ENCODE results near the gene BSCL2.
"Not testable (repeated sequence)": the region's sequence is repeated elsewhere in the genome, so short reads cannot be mapped to it uniquely, and the experiment has no call there.

The BSCL2 gene

DNA sequence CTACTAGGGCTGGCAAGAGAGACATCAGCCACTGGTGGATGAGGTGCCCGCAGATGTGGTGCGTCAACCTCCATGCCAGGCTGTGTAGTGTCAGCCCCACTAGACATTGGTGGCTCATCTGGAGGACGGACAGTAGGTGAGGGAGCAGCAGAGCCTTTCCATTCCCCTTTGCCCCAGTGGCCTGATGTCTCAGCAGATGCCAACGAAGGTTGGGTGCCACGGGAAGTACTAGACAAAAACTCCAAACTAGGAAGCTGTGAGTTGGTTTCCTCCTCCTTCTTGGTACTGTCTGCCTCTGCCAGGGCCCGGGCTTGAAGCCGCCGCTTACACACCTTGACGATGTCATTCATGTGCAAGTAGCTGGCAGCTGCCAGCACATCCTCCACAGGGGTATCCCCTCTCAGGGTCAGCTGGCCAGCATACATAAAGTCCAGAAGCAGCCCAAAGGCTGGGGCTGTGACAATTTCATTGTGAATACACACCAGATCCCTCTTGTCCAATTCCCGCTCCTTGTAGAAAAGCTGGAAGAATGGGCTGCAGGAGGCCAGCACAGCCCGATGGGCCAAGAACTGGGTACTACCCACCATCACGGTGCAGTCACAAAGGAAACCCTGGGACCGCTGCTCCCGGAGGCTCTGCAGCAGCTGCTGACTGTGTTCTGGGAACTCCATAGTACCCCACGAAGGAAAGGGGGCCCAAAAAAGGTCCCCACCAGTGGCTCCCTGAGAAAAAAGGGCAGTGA is 45.9 kb upstream of the BSCL2 start:
- Histone ChIP-seq H3K27ac (ENCODE audit: low read length) (no peak overlapping the region), H3K27me3 (ENCODE audit: low read depth, low read length) (no peaks in the 10 kb centered on the region), H3K4me2 (ENCODE audit: low read length) (peak overlapping the region; percentile 81), H3K36me3 (replicated peaks; ENCODE audit: low read depth, low read length) (peaks cover 9% of the 10 kb centered on the region), H3K4me3 (ENCODE audit: low read length) (peak overlapping the region; percentile 78), H3K79me2 (ENCODE audit: low read length) (no peaks in the 10 kb centered on the region), H3K4me1 (ENCODE audit: low read length) (peaks cover 8% of the 10 kb centered on the region), H4K20me1 (ENCODE audit: insufficient read depth, low read length) (no peaks in the 10 kb centered on the region), H3K9ac (ENCODE audit: low read length) (peak overlapping the region; percentile 27; the same call in 1 of the 2 replicates), H2AFZ (ENCODE audit: low read depth, low read length) (no peak overlapping the region), H3K9me3 (ENCODE audit: insufficient read depth, low read length) (no peaks in the 10 kb centered on the region)
- TF ChIP-seq EZH2phosphoT487 (IDR thresholded peaks at IDR 0.05; ENCODE audit: low read depth): no peak
- TF ChIP-seq CTCF (IDR thresholded peaks at IDR 0.05; ENCODE audit: low read depth, low read length): no peak

DNA sequence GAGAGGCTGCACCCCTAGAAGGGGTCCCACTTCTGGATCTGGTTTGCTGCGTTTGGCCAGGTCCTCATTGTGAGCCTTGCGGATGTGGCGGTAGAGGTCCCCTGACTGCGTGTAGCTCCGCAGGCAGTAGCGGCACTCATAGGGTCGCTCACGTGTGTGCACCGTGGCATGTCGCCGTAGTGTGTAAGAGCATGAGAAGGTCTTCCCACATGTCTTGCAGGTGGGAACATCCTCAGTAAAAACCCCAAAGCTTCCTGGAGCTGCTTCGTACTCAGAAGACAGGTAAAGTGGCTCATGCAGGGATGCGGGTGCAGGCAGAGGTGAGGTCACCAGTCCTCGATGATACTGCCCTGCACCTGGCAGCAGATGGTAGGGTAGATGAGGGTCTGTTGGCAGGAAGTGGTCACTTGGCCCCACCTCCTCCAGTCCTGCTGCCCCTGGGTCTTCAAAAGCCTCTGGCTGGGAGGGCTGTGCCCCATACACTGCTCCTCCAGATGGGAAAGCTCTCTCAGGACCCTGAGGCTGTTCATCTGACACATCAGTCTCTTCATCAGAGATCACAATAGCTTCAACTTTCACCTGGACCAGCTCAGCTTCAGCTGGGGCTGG is 45.1 kb upstream of the BSCL2 start:
- no peaks in the 10 kb centered on the region for H3K79me2 ChIP-seq (ENCODE audit: low read length)
- no peak overlapping the region for H3K4me3 ChIP-seq (ENCODE audit: low read length)
- no peak overlapping the region for H2AFZ ChIP-seq (ENCODE audit: low read depth, low read length)
- no peaks in the 10 kb centered on the region for H3K27me3 ChIP-seq (ENCODE audit: low read depth, low read length)
- H3K9ac ChIP-seq (ENCODE audit: low read length): no peak overlapping the region
- peaks cover 8% of the 10 kb centered on the region for H3K4me1 ChIP-seq (ENCODE audit: low read length)
- TF ChIP-seq EZH2phosphoT487 (IDR thresholded peaks at IDR 0.05; ENCODE audit: low read depth) (no peak), CTCF (IDR thresholded peaks at IDR 0.05; ENCODE audit: low read depth, low read length) (no peak)
- H3K36me3 ChIP-seq (replicated peaks; ENCODE audit: low read depth, low read length): peaks cover 9% of the 10 kb centered on the region
- no peaks in the 10 kb centered on the region for H3K9me3 ChIP-seq (ENCODE audit: insufficient read depth, low read length)
- H3K4me2 ChIP-seq (ENCODE audit: low read length): no peak overlapping the region
- no peaks in the 10 kb centered on the region for H4K20me1 ChIP-seq (ENCODE audit: insufficient read depth, low read length)
- H3K27ac ChIP-seq (ENCODE audit: low read length): no peak overlapping the region

GRCh38 chr11:62749931-62750330 is 42.7 kb upstream of the BSCL2 start:
- not testable (repeated sequence) for H3K4me3 ChIP-seq (ENCODE audit: low read length); H3K4me2 ChIP-seq (ENCODE audit: low read length); H3K27me3 ChIP-seq (ENCODE audit: low read depth, low read length); H2AFZ ChIP-seq (ENCODE audit: low read depth, low read length); H3K36me3 ChIP-seq (replicated peaks; ENCODE audit: low read depth, low read length); H3K9me3 ChIP-seq (ENCODE audit: insufficient read depth, low read length); H3K79me2 ChIP-seq (ENCODE audit: low read length); H3K4me1 ChIP-seq (ENCODE audit: low read length); H4K20me1 ChIP-seq (ENCODE audit: insufficient read depth, low read length); H3K27ac ChIP-seq (ENCODE audit: low read length); H3K9ac ChIP-seq (ENCODE audit: low read length)

DNA sequence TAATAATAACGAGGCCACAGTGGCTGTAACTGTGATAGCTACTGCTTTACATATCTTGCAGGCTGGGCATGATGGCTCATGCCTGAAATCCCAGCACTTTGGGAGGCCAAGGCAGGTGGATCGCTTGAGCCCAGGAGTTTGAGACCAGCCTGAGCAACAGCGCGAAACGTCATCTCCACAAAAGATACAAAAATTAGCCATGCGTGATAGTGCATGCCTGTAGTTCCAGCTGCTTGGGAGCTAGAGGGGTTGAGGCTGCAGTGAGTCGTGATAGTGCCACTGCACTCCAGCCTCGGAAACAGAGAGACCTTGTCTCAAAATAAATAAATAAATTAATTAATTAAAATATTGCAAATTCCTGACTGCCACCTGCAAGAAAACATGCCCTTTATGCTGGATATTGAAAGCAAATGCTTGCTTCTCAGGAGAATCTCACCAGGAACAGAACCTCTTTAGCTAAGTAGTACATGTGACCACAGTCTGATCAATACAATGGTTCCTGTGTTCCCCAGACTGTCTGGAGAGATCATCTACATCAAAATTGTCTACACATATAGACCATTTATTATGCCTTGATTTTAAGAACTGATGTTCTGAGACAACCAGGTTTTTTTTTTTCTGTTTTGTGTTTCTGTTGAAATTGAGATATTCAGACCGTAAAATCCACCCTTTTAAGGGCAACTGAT is 40.4 kb upstream of the BSCL2 start:
- H3K36me3 ChIP-seq (replicated peaks; ENCODE audit: low read depth, low read length): peaks cover 9% of the 10 kb centered on the region
- H3K27ac ChIP-seq (ENCODE audit: low read length): no peak overlapping the region
- no peaks in the 10 kb centered on the region for H3K4me1 ChIP-seq (ENCODE audit: low read length)

More for the DNA sequence above, 40.4 kb upstream of the BSCL2 start:
- H3K79me2 ChIP-seq (ENCODE audit: low read length): no peaks in the 10 kb centered on the region
- no peak overlapping the region for H3K4me2 ChIP-seq (ENCODE audit: low read length)
- no peaks in the 10 kb centered on the region for H4K20me1 ChIP-seq (ENCODE audit: insufficient read depth, low read length)
- H3K4me3 ChIP-seq (ENCODE audit: low read length): no peak overlapping the region
- TF ChIP-seq CTCF (IDR thresholded peaks at IDR 0.05; ENCODE audit: low read depth, low read length) (no peak), EZH2phosphoT487 (IDR thresholded peaks at IDR 0.05; ENCODE audit: low read depth) (no peak)
- H3K9me3 ChIP-seq (ENCODE audit: insufficient read depth, low read length): no peaks in the 10 kb centered on the region
- no peak overlapping the region for H3K9ac ChIP-seq (ENCODE audit: low read length)
- no peak overlapping the region for H2AFZ ChIP-seq (ENCODE audit: low read depth, low read length)
- no peaks in the 10 kb centered on the region for H3K27me3 ChIP-seq (ENCODE audit: low read depth, low read length)
